ENCODE data around the gene PHF19. TPM values are rescaled to one million over a fixed set of nuclear protein-coding genes. Genes with fewer than 3 reads are reported as not detected.
A peak's percentile ranks its signal among the peaks of the same experiment; 100 is the strongest.

PHF19 gene
- polyA plus RNA-seq, 1 donor from 2014 or later: 4.9 TPM

DNA sequence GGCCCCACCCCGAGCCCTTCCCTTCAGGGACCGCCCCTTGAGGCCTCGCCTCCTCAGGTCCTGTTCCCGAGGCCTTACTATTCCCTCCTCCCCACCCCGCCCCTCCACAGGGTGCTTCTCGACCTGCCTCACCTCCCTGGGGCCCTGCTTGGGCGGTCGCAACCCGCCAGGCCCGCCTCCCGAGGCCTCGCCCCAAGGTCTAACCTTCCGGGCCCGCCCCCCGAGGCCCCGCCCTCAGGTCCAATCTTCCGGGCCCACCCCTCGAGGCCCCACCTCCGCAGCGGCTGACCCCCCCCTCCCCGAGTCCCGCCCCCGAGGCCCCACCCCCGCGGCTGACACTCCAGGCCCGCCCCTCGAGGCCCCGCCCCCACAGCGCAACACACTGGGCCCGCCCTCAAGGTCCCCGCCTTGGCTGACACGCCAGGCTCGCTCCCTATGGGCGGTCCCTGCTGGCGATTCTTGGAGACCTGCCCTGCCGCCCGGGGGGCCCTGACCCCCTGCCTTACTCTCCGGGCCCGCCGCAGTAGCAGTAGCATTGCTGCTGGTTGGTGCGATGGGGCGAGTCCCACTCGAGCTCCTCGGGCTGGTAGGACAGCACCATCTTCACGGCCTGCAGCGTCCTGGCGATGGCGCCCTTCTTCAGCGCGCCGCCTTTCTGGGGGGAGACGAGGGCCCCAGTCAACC lies 8.2 kb downstream of the PHF19 start:
- no peaks in the 10 kb centered on the region for H3K36me3 ChIP-seq (ENCODE audit: insufficient read depth, low read length)
- H2AFZ ChIP-seq (ENCODE audit: low read depth, low read length): no peak overlapping the region
- H3K9me3 ChIP-seq (ENCODE audit: low read length): no peaks in the 10 kb centered on the region
- no peaks in the 10 kb centered on the region for H4K20me1 ChIP-seq (ENCODE audit: insufficient read depth)
- no peaks in the 10 kb centered on the region for H3K79me2 ChIP-seq (replicated peaks; ENCODE audit: insufficient read depth, low read length)
- no peak for TF ChIP-seq RAD21 (conservative IDR thresholded peaks at IDR 0.05)
- TF ChIP-seq, protein P1, sequence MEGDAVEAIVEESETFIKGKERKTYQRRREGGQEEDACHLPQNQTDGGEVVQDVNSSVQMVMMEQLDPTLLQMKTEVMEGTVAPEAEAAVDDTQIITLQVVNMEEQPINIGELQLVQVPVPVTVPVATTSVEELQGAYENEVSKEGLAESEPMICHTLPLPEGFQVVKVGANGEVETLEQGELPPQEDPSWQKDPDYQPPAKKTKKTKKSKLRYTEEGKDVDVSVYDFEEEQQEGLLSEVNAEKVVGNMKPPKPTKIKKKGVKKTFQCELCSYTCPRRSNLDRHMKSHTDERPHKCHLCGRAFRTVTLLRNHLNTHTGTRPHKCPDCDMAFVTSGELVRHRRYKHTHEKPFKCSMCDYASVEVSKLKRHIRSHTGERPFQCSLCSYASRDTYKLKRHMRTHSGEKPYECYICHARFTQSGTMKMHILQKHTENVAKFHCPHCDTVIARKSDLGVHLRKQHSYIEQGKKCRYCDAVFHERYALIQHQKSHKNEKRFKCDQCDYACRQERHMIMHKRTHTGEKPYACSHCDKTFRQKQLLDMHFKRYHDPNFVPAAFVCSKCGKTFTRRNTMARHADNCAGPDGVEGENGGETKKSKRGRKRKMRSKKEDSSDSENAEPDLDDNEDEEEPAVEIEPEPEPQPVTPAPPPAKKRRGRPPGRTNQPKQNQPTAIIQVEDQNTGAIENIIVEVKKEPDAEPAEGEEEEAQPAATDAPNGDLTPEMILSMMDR (IDR thresholded peaks at IDR 0.05; ENCODE audit: poor library complexity, severe bottlenecking): peak; percentile 44
- no peak overlapping the region for H3K27ac ChIP-seq (ENCODE audit: low read length)
- H3K4me2 ChIP-seq (ENCODE audit: low read length): no peak overlapping the region
- peak overlapping the region; percentile 61 for H3K4me3 ChIP-seq (ENCODE audit: low read length)
- H3K9ac ChIP-seq (ENCODE audit: low read length): peak overlapping the region; percentile 23
- no peaks in the 10 kb centered on the region for H3K27me3 ChIP-seq (ENCODE audit: insufficient read depth, low read depth, low read length)
- no peaks in the 10 kb centered on the region for H3K9me2 ChIP-seq (ENCODE audit: insufficient read depth, low read length)
- H3F3A ChIP-seq (ENCODE audit: insufficient read depth, low read length, poor library complexity, severe bottlenecking): peaks cover 4% of the 10 kb centered on the region

DNA sequence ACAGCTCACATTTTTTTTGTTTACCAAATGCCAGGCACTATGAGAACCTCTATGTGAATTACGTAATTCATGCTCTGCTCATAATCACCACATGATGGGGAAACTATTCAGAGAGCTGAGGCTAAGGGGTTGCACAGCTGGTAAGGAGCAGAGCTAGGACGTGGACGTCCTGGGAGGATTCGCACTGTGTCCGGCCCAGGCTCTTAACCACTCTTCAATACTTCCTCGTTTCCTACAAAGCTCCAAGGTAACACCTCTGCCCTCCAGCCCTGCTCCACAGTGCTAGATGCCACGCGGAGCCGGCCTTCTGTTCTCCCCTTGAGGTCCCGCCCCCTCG lies 8.7 kb downstream of the PHF19 start:
- no peak overlapping the region for H3K27ac ChIP-seq (ENCODE audit: low read length)
- no peaks in the 10 kb centered on the region for H3K36me3 ChIP-seq (ENCODE audit: insufficient read depth, low read length)
- H3K9me2 ChIP-seq (ENCODE audit: insufficient read depth, low read length): no peaks in the 10 kb centered on the region
- no peak overlapping the region for H3K4me2 ChIP-seq (ENCODE audit: low read length)
- H2AFZ ChIP-seq (ENCODE audit: low read depth, low read length): no peak overlapping the region
- H3K9ac ChIP-seq (ENCODE audit: low read length): peak overlapping the region; percentile 23
- peaks cover 3% of the 10 kb centered on the region for H3F3A ChIP-seq (ENCODE audit: insufficient read depth, low read length, poor library complexity, severe bottlenecking)
- peak overlapping the region; percentile 61 for H3K4me3 ChIP-seq (ENCODE audit: low read length)
- no peaks in the 10 kb centered on the region for H3K9me3 ChIP-seq (ENCODE audit: low read length)
- no peaks in the 10 kb centered on the region for H3K27me3 ChIP-seq (ENCODE audit: insufficient read depth, low read depth, low read length)
- TF ChIP-seq POLR2AphosphoS5 (IDR thresholded peaks at IDR 0.05) (no peak), EP300 (conservative IDR thresholded peaks at IDR 0.05; ENCODE audit: poor library complexity, severe bottlenecking) (no peak), REST (IDR thresholded peaks at IDR 0.05; ENCODE audit: borderline replicate concordance) (no peak), SMC3 (conservative IDR thresholded peaks at IDR 0.05; ENCODE audit: poor library complexity) (no peak), RAD21 (conservative IDR thresholded peaks at IDR 0.05) (no peak), TAF1 (IDR thresholded peaks at IDR 0.05; ENCODE audit: low read depth) (no peak), MXI1 (conservative IDR thresholded peaks at IDR 0.05; ENCODE audit: poor library complexity, severe bottlenecking) (no peak), EZH2 (IDR thresholded peaks at IDR 0.05; ENCODE audit: borderline replicate concordance, insufficient read depth, low read length, poor library complexity, severe bottlenecking) (no peak)
- TF ChIP-seq, protein P1 (IDR thresholded peaks at IDR 0.05; ENCODE audit: poor library complexity, severe bottlenecking): no peak
- H4K20me1 ChIP-seq (ENCODE audit: insufficient read depth): no peaks in the 10 kb centered on the region
- H3K79me2 ChIP-seq (replicated peaks; ENCODE audit: insufficient read depth, low read length): no peaks in the 10 kb centered on the region

Data from neural cell (in vitro differentiated cells).